Measurements from ENCODE around the gene SUDS3.

GRCh38 chr12:118404876-118405521, 28.6 kb downstream of the SUDS3 start:
- TF ChIP-seq POLR2A (IDR thresholded peaks at IDR 0.05) = no peak
- TF ChIP-seq POLR2AphosphoS5 (IDR thresholded peaks at IDR 0.05) = no peak
- TF ChIP-seq CTCF (IDR thresholded peaks at IDR 0.05) = peak; percentile 62 to 73 (median 72)
- TF ChIP-seq EP300 (IDR thresholded peaks at IDR 0.05) = no peak

All from sigmoid colon (tissue), 4 donors.